Tibial artery (tissue), 4 donors: ENCODE data around the gene EXTL1.

Experiments used
- DNase-seq, 2 donors: peaks; one replicate each; pipeline ENCODE4 v3.0.0-alpha.2; 2019
- H3K27ac ChIP-seq, 2 donors: fragments of 200-600 bp; sonication (generic) in 1 of 2; 1 replicate in 1 of 2; 2 replicates in 1 of 2; pipeline ENCODE4 v1.5.1; 2018 to 2019; ENCODE audit warnings: mild to moderate bottlenecking in 1 of 2
- H3K27me3 ChIP-seq, 2 donors: fragments of 200-600 bp; sonication (generic) in 1 of 2; one replicate each; pipeline versions ENCODE4 v1.5.1 to v1.6.0; 2016 to 2019
- H3K36me3 ChIP-seq, 3 donors: fragments of 200-600 bp; sonication (generic) in 2 of 3; one replicate each; pipeline ENCODE4 v1.5.1; 2016 to 2019; ENCODE audit warnings: mild to moderate bottlenecking in 2 of 3
- H3K4me1 ChIP-seq, 4 donors: fragments of 200-600 bp; sonication (generic) in 2 of 4; 1 replicate in 3 of 4; 2 replicates in 1 of 4; pipeline ENCODE4 v1.5.1; 2016 to 2019
- H3K4me3 ChIP-seq, 2 donors: fragments of 200-600 bp; sonication (generic) in 1 of 2; 1 replicate in 1 of 2; 2 replicates in 1 of 2; pipeline ENCODE4 v1.5.1; 2018 to 2019; ENCODE audit warnings: mild to moderate bottlenecking in 2 of 2
- H3K9me3 ChIP-seq, 3 donors: fragments of 200-600 bp; sonication (generic) in 1 of 3; one replicate each; pipeline ENCODE4 v1.5.1; 2016 to 2019
- intact Hi-C: fragments of 100-400 bp; cut with DNase I; formaldehyde crosslinking; loops from one replicate; pipeline ENCODE4 v1.15.0; 2023; ENCODE audit warnings: low total_unique reads
- TF ChIP-seq, protein P1 (sequence below), 2 experiments: fragments of 200-600 bp in 1 of 2; fragments of 450-650 bp in 1 of 2; IDR thresholded peaks; one replicate each; pipeline ENCODE4 v1.5.1; 2017 to 2019; ENCODE audit warnings: antibody characterized with exemption in 2 of 2, mild to moderate bottlenecking in 1 of 2, moderate library complexity in 1 of 2

Gene EXTL1

DNA sequence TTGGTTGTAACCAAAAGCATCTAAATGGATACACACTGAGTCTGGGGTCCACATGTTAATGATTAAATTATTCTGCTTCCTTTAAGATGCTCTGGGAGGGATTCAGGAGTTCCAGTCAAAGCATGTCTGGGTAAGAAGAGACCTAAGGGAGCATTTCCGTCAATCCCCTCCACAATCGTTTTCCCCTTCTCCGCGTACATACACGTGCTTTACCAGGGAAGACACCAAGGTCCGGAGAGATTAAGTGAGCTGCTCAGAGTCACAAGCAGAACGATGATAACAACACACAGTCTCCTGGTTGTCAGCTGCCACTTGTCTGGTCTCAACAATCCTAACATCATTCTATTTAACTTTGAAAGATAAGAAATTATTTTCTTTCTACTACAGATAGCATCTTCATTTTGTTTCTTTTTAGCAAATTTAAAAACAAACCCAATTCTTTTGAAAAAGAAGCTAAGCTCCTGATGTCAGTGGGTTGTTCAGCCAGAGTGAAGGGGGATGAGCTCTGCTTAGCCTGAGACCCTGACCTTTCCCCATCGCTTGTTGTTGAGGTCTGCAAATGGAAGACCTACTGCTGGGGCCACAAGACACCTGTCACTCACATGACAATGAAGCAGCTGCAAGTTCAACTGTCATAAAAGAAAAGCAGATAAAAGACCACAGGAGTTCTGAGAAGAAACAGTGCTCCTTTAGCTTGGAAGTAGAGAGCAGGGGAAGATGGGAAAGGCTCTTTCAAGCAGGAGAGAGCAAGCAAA is 28.2 kb upstream of the EXTL1 start:
- Histone ChIP-seq H3K4me1 (peaks cover 0 to 16% (median 9%) of the 10 kb centered on the region in 4 donors), H3K36me3 (peaks cover 0 to 23% (median 7%) of the 10 kb centered on the region in 3 donors), H3K27ac (no peak overlapping the region), H3K4me3 (no peak overlapping the region), H3K9me3 (no peaks in the 10 kb centered on the region), H3K27me3 (no peaks in the 10 kb centered on the region)
- TF ChIP-seq, protein P1, sequence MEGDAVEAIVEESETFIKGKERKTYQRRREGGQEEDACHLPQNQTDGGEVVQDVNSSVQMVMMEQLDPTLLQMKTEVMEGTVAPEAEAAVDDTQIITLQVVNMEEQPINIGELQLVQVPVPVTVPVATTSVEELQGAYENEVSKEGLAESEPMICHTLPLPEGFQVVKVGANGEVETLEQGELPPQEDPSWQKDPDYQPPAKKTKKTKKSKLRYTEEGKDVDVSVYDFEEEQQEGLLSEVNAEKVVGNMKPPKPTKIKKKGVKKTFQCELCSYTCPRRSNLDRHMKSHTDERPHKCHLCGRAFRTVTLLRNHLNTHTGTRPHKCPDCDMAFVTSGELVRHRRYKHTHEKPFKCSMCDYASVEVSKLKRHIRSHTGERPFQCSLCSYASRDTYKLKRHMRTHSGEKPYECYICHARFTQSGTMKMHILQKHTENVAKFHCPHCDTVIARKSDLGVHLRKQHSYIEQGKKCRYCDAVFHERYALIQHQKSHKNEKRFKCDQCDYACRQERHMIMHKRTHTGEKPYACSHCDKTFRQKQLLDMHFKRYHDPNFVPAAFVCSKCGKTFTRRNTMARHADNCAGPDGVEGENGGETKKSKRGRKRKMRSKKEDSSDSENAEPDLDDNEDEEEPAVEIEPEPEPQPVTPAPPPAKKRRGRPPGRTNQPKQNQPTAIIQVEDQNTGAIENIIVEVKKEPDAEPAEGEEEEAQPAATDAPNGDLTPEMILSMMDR (IDR thresholded peaks at IDR 0.05) = no peak
- DNase-seq = peak in 1 of 2 donors; percentile 9
- intact Hi-C loops = loop anchor here (10.0 kb wide), 1 partner anchor 379 kb away; the partner anchor contains the start of gene MAN1C1

DNA sequence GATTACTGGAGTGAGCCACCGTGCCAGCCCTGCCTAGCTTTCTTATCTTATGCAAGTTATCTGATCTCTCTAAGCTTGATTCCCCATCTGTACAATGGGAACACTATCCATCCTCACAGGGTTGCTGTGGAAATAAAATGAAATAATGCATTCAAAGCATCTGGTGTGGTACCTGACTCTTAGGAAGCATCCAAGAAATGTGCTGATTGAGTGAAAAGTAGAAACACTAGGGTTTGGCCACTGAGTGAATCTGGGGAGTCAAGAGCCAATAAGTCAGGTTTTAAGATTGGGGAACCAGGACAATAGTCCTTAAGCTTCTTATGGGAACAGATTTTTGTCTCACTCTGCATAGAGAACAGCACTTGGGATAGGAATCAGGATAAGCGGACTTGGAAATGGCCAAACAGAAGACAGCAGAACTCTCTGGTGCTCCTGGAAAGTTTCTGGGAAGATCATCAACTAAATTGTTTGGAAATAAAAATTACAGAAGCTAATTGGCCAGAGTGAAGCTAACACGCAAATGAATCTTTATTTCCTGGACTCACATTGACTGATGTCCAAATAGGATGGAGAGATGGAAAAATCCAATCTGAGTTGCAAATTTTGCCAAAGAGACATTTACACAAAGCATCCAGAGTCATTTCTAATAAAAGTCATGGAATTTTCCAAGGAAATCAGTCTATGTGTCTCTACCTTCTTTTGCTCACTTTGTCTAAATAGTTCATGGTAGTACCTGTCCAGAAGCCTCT is 27.0 kb upstream of the EXTL1 start:
- peaks cover 0 to 20% (median 11%) of the 10 kb centered on the region in 4 donors for H3K4me1 ChIP-seq
- DNase-seq = no peak
- no peak overlapping the region for H3K4me3 ChIP-seq
- H3K27me3 ChIP-seq = no peaks in the 10 kb centered on the region
- intact Hi-C loops = loop anchor here (5.0 to 10.0 kb wide), 2 partner anchors 172 to 380 kb away; partner anchors contain the start of gene MAN1C1
- H3K9me3 ChIP-seq = no peaks in the 10 kb centered on the region
- H3K36me3 ChIP-seq = peaks cover 0 to 13% (median 2%) of the 10 kb centered on the region in 3 donors
- H3K27ac ChIP-seq = no peak overlapping the region
- TF ChIP-seq, protein P1 (IDR thresholded peaks at IDR 0.05) = no peak

DNA sequence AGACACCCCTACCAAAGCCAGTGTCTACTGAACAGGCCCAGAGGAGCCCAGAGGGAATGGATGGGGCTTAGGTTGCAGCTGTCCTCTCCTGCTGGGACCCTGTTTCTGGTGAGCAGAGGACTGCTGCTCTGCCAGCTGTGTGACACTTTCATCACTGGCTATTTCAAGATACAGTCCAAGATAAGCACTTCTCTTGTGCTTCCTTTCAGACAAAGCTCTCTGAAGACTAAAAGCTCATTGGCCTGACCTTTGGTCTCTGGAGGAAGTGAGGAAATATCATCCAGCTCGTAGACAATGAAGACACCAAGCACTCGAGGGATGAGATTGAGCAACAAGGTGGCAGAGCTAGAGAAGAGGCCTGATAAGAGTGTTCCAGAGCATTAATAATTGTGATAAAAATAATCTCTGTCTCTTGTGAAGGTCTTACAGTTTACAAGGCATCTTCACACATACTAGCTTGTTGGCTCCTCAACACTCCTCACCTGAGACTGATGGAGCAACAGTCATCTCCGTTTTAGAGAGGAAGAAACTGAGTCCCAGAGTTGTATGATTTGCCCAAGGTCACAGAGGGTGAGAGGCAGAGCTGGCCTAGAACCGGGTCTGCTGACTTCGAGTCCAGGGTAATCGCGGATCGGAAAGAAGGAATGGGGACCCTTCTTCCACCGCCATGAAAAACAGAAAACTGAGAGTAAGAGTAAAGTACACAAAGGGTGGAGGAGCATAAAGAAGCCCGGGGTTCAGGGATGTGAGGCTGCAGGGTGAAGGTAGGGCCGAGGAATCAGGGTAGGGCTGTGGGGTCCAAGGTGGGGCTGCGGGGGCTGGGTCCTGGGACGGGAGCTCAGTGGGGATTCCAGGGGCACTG is 24.4 kb upstream of the EXTL1 start:
- Histone ChIP-seq H3K27ac (peak overlapping the region; percentile 79 to 81), H3K4me1 (peaks cover 0 to 20% (median 11%) of the 10 kb centered on the region in 4 donors), H3K36me3 (no peaks in the 10 kb centered on the region), H3K27me3 (no peaks in the 10 kb centered on the region), H3K9me3 (no peaks in the 10 kb centered on the region), H3K4me3 (peak overlapping the region; percentile 63 to 71)
- peak in 1 of 2 donors; percentile 73 for DNase-seq
- intact Hi-C loops = loop anchor here (5.0 to 10.0 kb wide), 2 partner anchors 175 to 382 kb away; partner anchors contain the start of gene MAN1C1
- TF ChIP-seq, protein P1 (IDR thresholded peaks at IDR 0.05) = no peak

DNA sequence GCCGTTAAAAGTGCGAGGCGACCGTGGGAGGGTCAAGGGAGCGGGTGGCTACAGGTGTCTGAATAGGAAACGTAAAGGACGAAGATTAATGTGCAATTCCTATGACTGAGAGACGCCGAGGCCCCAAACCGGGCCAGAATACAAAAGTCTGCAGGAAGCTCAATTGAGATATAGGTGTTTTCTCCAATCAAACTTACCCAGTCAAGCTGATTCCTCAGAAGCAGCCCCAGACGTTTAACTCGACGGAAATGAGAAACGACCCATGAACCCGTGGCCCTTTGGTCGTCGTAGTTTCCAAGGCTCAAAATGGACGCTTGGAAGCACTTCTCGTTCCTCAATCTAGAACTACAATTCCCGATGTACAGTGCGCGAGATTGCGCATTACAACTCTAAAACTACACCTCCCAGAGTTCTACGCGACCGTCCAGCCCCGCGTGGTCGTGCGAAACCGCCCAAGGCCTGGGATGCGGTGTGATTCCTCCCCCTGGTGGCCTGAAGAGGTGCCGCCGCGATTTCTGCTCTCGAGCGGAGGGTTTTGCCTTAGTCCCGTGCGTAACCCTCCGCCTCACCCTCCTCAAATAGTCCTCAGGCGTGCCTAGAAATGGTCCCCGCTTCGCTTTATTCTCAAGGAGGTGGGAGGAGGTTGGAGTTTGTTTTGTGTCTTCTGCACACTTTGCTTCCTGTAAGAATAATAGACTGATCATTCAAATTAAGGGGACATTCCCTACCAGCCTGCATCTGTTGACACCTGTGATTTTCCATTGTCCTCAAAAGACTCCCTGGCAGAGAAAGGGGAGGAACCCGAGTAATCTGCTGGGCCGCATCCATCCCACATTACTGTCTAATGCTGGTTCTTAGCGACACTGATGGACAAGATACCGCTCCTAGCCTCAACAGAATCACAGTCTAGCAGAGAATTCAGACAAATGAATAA is 23.5 kb upstream of the EXTL1 start, which contains the start of gene PAFAH2:
PAFAH2 (minus strand) TSS at position 236 of the 934 bp plus-strand sequence. CDS start 7,247 bp downstream, outside the sequence.
- H3K4me3 ChIP-seq = peak within 1 kb of the TSS; percentile 63 to 71
- peak within 1 kb of the TSS; percentile 79 to 81 for H3K27ac ChIP-seq
- no peaks in the 10 kb centered on the region for H3K36me3 ChIP-seq
- no peaks in the 10 kb centered on the region for H3K27me3 ChIP-seq
- TF ChIP-seq, protein P1 (IDR thresholded peaks at IDR 0.05) = peak; percentile 92 to 100
- intact Hi-C loops = loop anchor here (5.0 to 10.0 kb wide), 2 partner anchors 176 to 383 kb away; partner anchors contain the start of gene MAN1C1
- H3K4me1 ChIP-seq = peaks cover 0 to 20% (median 11%) of the 10 kb centered on the region in 4 donors
- peak; percentile 97 to 98 for DNase-seq
- no peaks in the 10 kb centered on the region for H3K9me3 ChIP-seq
